ENCODE data around the gene ACACA. TPM values are rescaled to one million over a fixed set of nuclear protein-coding genes. Genes with fewer than 3 reads are reported as not detected.

ACACA gene
- total and polyA plus RNA-seq, 2 donors (not counting 3 experiments of a cell fraction or from before 2014, with no cell fraction given) = 55.3 to 124 TPM

- no peak for DNase-seq (ENCODE audit: low read depth, low spot score)
- Histone ChIP-seq H3K36me3 (ENCODE audit: control insufficient read depth in 2 of 2, extremely low read depth in 1 of 2, insufficient read depth in 2 of 2, low read length in 2 of 2) (peaks cover 3 to 7% of the 10 kb centered on the region in 2 experiments), H3K27ac (ENCODE audit: insufficient read depth, low read depth, low read length) (no peak overlapping the region), H3K27me3 (ENCODE audit: control insufficient read depth in 2 of 2, insufficient read depth in 2 of 2, low read length in 2 of 2) (no peaks in the 10 kb centered on the region), H3K4me2 (ENCODE audit: insufficient read depth, low read length) (no peak overlapping the region), H3K79me2 (ENCODE audit: control insufficient read depth, insufficient read depth, low read length) (no peaks in the 10 kb centered on the region), H2AFZ (ENCODE audit: low read depth, low read length) (no peak overlapping the region), H3K4me3 (replicated peaks in 1 of 3; ENCODE audit: insufficient read depth in 1 of 3, low read depth in 1 of 3, low read length in 3 of 3) (no peak overlapping the region), H3K9me1 (replicated peaks; ENCODE audit: control insufficient read depth, extremely low read depth, insufficient read depth, low read length) (no peaks in the 10 kb centered on the region), H3K9ac (replicated peaks; ENCODE audit: extremely low read depth, insufficient read depth, low read length) (no peak overlapping the region), H3K9me3 (replicated peaks; ENCODE audit: control insufficient read depth, insufficient read depth, low read length) (no peaks in the 10 kb centered on the region), H3K4me1 (ENCODE audit: control insufficient read depth, extremely low read depth, insufficient read depth, low read length) (no peaks in the 10 kb centered on the region), H4K20me1 (replicated peaks; ENCODE audit: control insufficient read depth, extremely low read depth, insufficient read depth, low read length) (no peaks in the 10 kb centered on the region)
- no peak for TF ChIP-seq MAX (IDR thresholded peaks at IDR 0.05; ENCODE audit: insufficient read depth, insufficient read length)
- TF ChIP-seq POLR2A (IDR thresholded peaks at IDR 0.05; ENCODE audit: low read depth, low read length) = no peak
- no peak for TF ChIP-seq POLR2AphosphoS5 (IDR thresholded peaks at IDR 0.05; ENCODE audit: insufficient read depth, low read depth, low read length)
- TF ChIP-seq CTCF (IDR thresholded peaks at IDR 0.05; ENCODE audit: extremely low read depth in 1 of 2, insufficient read depth in 1 of 2, low read depth in 1 of 2, low read length in 2 of 2) = no peak
- no peak for TF ChIP-seq EZH2 (IDR thresholded peaks at IDR 0.05; ENCODE audit: borderline replicate concordance, low read depth, low read length, severe bottlenecking)
- TF ChIP-seq JUN (IDR thresholded peaks at IDR 0.05; ENCODE audit: borderline replicate concordance, insufficient read depth, insufficient read length, low read depth) = no peak
- no peak for TF ChIP-seq GATA2 (IDR thresholded peaks at IDR 0.05; ENCODE audit: insufficient read depth, insufficient read length, low read depth, low read length)
- no peak for TF ChIP-seq MYC (IDR thresholded peaks at IDR 0.05; ENCODE audit: low read depth, low read length)
- TF ChIP-seq FOS (IDR thresholded peaks at IDR 0.05; ENCODE audit: borderline replicate concordance, insufficient read depth, low read length) = no peak
- intact Hi-C loops (cut with micrococcal nuclease) = no loop called here
- CTCF ChIA-PET = no interaction called here
- no peak for FAIRE-seq
- dilution Hi-C loops (cut with MboI; ENCODE audit: extremely low pct_ligation_motif_present, low sequenced_read_pairs) = no loop called here
- POLR2A ChIA-PET = no interaction called here
- BruUV-seq (replicated peaks) = no TSS peak
Measured at GRCh38 chr17:37158290-37158689, 248.3 kb downstream of the ACACA start.

All from endothelial cell of umbilical vein (primary cell).